Measurements from ENCODE around the gene LMLN.

DNA sequence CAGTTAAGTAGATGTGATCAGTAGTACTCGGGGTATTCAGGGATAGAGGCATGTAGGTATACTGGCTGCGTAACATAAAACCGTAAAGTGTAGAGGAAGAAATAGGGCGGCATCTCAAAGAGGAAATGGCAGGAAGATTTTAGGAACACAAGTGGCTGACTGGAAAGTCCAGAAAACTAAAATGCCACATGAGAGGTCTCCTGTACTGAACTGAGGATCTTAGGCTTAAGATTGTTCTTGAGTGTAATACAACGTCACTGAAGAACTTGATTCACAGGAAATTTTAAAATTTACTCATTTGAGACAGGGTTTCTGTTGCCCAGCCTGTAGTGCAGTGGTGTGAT lies 2.3 kb upstream of the LMLN start:
- TF ChIP-seq, protein P1, sequence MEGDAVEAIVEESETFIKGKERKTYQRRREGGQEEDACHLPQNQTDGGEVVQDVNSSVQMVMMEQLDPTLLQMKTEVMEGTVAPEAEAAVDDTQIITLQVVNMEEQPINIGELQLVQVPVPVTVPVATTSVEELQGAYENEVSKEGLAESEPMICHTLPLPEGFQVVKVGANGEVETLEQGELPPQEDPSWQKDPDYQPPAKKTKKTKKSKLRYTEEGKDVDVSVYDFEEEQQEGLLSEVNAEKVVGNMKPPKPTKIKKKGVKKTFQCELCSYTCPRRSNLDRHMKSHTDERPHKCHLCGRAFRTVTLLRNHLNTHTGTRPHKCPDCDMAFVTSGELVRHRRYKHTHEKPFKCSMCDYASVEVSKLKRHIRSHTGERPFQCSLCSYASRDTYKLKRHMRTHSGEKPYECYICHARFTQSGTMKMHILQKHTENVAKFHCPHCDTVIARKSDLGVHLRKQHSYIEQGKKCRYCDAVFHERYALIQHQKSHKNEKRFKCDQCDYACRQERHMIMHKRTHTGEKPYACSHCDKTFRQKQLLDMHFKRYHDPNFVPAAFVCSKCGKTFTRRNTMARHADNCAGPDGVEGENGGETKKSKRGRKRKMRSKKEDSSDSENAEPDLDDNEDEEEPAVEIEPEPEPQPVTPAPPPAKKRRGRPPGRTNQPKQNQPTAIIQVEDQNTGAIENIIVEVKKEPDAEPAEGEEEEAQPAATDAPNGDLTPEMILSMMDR (IDR thresholded peaks at IDR 0.05): no peak
- TF ChIP-seq POLR2A (IDR thresholded peaks at IDR 0.05): no peak
